ENCODE data around the gene HIVEP3.

HIVEP3 gene

DNA sequence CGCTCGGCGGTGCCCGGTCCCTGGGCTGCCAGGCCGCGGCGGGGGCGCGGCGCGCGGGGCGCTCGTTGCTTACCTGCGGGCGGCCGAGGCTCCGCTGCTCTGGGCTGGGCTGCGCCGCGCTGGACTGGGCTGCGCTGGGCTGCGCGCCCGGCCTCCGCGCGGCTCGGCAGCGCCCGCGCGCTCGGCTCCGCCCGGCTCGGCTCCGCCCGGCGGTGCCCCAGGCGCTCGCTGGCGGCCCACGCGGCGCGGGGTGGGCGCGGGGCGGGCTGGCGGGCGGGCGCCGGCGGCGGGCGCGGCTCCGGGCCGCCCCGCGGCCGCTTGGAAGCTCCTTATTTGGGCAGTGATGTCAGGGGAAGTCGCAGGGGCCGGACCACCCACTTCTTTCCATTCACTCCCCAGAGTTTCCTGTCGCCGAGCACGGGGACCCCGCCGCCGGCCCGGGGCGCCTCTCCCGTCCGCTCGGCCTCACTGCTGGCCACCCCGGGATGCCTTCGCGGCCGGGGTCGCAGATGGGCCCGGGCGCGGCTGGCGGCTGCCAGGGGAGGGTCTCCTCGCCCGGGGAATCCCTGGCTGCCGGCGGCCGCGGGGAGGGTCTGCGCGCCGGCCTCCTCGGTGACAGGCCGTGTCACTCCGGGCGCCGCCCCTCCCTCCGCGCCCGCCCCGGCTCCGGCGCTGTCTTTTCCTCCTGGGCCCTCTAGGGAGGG lies 256.5 kb downstream of the HIVEP3 start:
- peak overlapping the region; percentile 60 for H3K4me3 ChIP-seq (ENCODE audit: low read depth, low read length)
- TF ChIP-seq, protein P1, sequence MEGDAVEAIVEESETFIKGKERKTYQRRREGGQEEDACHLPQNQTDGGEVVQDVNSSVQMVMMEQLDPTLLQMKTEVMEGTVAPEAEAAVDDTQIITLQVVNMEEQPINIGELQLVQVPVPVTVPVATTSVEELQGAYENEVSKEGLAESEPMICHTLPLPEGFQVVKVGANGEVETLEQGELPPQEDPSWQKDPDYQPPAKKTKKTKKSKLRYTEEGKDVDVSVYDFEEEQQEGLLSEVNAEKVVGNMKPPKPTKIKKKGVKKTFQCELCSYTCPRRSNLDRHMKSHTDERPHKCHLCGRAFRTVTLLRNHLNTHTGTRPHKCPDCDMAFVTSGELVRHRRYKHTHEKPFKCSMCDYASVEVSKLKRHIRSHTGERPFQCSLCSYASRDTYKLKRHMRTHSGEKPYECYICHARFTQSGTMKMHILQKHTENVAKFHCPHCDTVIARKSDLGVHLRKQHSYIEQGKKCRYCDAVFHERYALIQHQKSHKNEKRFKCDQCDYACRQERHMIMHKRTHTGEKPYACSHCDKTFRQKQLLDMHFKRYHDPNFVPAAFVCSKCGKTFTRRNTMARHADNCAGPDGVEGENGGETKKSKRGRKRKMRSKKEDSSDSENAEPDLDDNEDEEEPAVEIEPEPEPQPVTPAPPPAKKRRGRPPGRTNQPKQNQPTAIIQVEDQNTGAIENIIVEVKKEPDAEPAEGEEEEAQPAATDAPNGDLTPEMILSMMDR (IDR thresholded peaks at IDR 0.05; ENCODE audit: low read depth, low read length): no peak

DNA sequence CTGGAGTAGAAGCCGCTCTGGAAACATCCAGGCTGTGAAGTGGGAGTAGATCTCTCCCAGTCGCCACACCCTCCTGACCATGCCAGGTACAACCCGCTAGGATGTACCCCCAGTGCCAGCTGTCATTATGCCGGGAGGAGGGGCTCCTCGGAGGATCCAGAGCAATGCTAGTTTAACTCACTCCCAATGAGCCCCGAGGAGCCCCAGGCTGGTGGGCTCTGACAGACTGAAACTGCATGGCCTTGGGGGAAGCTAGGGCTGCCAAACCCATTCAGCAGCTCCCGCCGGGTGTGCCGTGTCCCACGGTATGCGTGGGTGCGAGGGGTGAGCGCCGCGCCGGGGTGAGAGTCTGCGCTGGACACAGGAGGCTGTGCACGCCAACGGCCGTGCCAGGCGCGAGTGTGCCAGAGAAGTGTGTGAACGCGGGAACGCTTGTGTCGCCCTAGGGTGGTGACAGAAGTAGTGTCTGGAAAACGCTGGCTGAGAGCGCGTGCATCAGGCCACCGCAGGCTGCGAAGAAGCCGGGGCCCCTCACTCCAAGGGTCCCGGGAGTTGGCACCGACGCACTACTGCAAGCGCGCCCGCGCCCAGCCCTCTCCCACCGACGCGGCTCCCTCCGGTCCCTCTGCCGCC lies 257.2 kb downstream of the HIVEP3 start:
- peak overlapping the region; percentile 60 for H3K4me3 ChIP-seq (ENCODE audit: low read depth, low read length)
- TF ChIP-seq, protein P1 (IDR thresholded peaks at IDR 0.05; ENCODE audit: low read depth, low read length): no peak

DNA sequence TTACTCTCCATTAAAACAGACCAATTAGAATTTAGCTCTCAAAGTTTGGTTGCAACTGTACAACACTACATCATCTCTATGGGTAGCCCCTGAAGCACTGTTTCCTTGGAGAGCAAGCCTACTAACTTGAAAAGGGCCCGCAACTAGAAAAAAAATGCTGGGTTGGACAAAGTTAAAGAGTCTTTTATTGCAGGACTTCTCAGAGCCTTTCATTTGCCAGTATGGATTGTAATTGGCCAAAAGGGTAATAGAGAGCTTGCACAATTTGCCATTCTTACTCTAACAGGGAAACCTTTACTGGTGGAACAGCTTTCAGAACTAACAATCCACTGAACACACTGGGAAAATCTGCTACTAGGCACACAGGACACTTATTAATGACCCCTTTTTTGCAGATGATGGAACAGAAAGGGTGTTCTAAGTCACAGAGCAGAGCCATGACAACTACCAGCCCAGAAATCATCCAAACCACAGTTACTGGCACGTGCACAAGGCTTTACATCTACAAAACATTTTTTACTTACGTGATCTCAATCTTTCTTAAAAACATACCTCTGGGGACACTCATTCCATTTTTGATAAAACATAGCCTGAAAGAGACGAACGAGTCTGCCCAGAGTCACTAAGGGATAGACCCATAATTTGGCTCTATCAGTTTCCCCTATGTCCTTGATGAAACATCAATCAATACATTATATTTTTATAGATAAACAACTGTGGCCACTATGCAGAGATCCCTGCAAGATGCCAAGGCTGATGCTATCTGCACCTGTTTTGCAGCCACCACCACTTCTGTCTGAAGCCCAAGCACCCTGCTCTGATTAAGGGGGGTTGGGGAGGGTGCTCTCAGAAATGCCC lies 257.9 kb downstream of the HIVEP3 start:
- TF ChIP-seq, protein P1 (IDR thresholded peaks at IDR 0.05; ENCODE audit: low read depth, low read length): no peak
- peak overlapping the region; percentile 60; the same call in 1 of the 2 replicates for H3K4me3 ChIP-seq (ENCODE audit: low read depth, low read length)

DNA sequence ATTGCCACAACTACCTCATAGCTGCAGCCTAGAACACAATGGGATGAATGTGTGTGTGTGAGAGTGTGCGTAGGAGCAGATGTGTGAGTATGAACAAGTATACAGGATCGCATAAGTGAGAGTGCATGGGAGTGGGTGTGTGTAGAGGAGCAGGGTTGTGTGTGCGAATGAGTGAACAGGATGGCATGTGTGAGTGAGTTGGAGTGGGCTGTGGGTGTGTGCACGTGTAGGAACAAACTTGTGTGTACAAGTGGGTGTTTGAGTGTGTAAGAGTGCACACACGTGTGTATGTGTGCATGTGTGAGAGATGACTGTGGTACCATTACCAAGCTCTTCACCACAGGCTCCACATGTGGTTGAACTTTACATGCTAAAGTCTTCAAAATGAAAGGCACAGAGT lies 258.8 kb downstream of the HIVEP3 start:
- H3K4me3 ChIP-seq (ENCODE audit: low read depth, low read length): no peak overlapping the region

DNA sequence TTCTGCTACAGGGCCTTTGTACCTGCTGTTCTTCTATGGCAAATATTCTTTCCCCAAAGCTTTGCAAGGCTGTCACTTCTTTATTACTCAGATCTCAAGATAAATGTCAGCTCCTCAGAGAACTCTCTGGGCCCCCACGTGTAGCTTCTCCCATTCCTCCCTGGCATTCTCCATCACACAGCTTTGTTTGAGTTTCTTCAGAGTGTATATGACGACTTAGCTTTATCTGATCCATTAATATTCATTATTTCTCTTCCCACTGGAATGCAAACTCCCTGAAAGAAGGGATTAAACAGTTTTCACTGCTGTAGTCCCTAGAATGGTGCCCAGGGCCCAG lies 259.6 kb downstream of the HIVEP3 start:
- no peak overlapping the region for H3K4me3 ChIP-seq (ENCODE audit: low read depth, low read length)
- TF ChIP-seq, protein P1 (IDR thresholded peaks at IDR 0.05; ENCODE audit: low read depth, low read length): no peak

More for the DNA sequence above, 258.8 kb downstream of the HIVEP3 start:
- TF ChIP-seq, protein P1 (IDR thresholded peaks at IDR 0.05; ENCODE audit: low read depth, low read length): no peak

DNA sequence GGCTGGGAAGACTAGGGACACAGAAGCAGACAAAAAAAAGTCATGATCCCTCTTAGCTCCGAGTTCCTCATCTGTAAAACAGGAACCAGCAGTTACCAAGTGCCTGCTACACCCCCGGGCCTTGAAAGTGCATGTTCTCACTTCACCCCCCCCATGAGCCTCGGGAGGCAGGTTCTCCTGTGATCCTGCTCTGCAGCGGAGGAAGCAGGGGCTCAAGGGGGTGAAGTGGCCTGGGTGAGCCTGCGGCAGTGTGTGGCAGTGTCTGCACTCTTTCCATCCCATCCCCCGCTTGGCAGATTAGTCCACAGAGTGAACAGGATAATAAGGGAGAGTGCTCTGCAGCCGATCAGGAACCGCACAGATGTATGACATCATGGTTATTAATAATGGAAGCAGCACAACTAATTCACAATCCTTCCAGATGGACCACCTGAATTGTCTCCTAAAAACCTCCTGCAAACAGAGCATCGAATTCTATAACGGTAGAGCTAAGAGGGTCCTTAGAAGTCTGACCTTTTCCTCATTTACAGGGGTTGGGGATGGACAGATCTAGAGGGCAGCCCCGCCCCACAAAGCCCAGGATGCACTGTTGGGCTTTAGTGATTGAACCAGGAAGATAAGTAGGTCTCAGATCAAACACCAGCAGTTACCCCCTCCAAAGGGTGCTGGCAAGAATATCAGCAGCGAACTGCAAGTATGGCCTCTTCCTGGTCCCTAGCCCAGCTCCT lies 260.1 kb downstream of the HIVEP3 start:
- H3K4me3 ChIP-seq (ENCODE audit: low read depth, low read length): no peak overlapping the region
- TF ChIP-seq, protein P1 (IDR thresholded peaks at IDR 0.05; ENCODE audit: low read depth, low read length): no peak

Data from WI38 (cell line).